ENCODE measurements around the gene SIL1.

SIL1 gene

GRCh38 chr5:138912093-138912492 is 286.1 kb downstream of the SIL1 start:
- Histone ChIP-seq H3K36me3 (ENCODE audit: control insufficient read depth, low read length) (no peaks in the 10 kb centered on the region), H3K4me1 (ENCODE audit: control insufficient read depth, low read length) (0 out of 2 replicates have a peak, but pooled peaks cover 3% of the 10 kb centered on the region), H3K9me2 (replicated peaks; ENCODE audit: control insufficient read depth, low read length) (no peaks in the 10 kb centered on the region), H3K27me3 (ENCODE audit: control insufficient read depth, low read length) (no peaks in the 10 kb centered on the region), H3K79me2 (ENCODE audit: control insufficient read depth, low read length) (no peaks in the 10 kb centered on the region), H3K27ac (ENCODE audit: low read depth, low read length) (no peak overlapping the region), H3K4me3 (ENCODE audit: low read length) (no peak overlapping the region), H4K20me1 (ENCODE audit: control insufficient read depth, insufficient read depth, low read depth, low read length) (no peaks in the 10 kb centered on the region), H3F3A (ENCODE audit: control insufficient read depth, insufficient read depth) (no peaks in the 10 kb centered on the region), H3K9me3 (ENCODE audit: control insufficient read depth, insufficient read depth, low read length) (no peaks in the 10 kb centered on the region), H3K4me2 (ENCODE audit: low read length) (no peak overlapping the region)
- no peak for TF ChIP-seq CTCF (IDR thresholded peaks at IDR 0.05; ENCODE audit: low read depth, low read length, poor library complexity, severe bottlenecking)
- no peak for TF ChIP-seq EZH2phosphoT487 (IDR thresholded peaks at IDR 0.05; ENCODE audit: borderline replicate concordance, low read length)

DNA sequence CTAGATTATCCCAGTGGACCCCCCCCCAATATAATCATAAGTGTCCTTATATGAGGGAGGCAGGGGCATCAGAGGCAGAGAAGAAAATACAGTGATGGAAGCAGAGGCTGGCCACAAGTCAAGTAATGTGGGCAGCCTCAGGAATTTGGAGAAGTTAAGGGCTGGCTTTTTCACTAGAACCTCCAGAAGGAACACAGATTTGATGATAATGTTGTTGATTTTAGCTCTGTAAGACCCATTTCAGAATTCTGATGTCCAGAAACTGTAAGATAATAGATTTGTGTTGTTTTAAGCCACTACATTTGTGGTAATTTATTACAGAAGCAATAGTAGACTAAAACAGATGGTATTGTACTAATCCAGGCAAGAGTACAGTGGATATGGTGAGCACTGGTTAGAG is 286.7 kb downstream of the SIL1 start:
- Histone ChIP-seq H3K4me2 (ENCODE audit: low read length) (no peak overlapping the region), H3K4me1 (ENCODE audit: control insufficient read depth, low read length) (0 out of 2 replicates have a peak, but pooled peaks cover 3% of the 10 kb centered on the region), H3K9me2 (replicated peaks; ENCODE audit: control insufficient read depth, low read length) (no peaks in the 10 kb centered on the region), H3K4me3 (ENCODE audit: low read length) (no peak overlapping the region), H3K79me2 (ENCODE audit: control insufficient read depth, low read length) (no peaks in the 10 kb centered on the region), H3K27me3 (ENCODE audit: control insufficient read depth, low read length) (no peaks in the 10 kb centered on the region), H3K9me3 (ENCODE audit: control insufficient read depth, insufficient read depth, low read length) (no peaks in the 10 kb centered on the region), H4K20me1 (ENCODE audit: control insufficient read depth, insufficient read depth, low read depth, low read length) (no peaks in the 10 kb centered on the region), H3F3A (ENCODE audit: control insufficient read depth, insufficient read depth) (no peaks in the 10 kb centered on the region), H3K36me3 (ENCODE audit: control insufficient read depth, low read length) (no peaks in the 10 kb centered on the region), H3K27ac (ENCODE audit: low read depth, low read length) (no peak overlapping the region)
- TF ChIP-seq CTCF (IDR thresholded peaks at IDR 0.05; ENCODE audit: low read depth, low read length, poor library complexity, severe bottlenecking) (no peak), EZH2phosphoT487 (IDR thresholded peaks at IDR 0.05; ENCODE audit: borderline replicate concordance, low read length) (no peak)

GRCh38 chr5:138910546-138911185 is 287.5 kb downstream of the SIL1 start:
- Histone ChIP-seq H3F3A (ENCODE audit: control insufficient read depth, insufficient read depth) (no peaks in the 10 kb centered on the region), H3K4me2 (ENCODE audit: low read length) (no peak overlapping the region), H3K79me2 (ENCODE audit: control insufficient read depth, low read length) (no peaks in the 10 kb centered on the region), H3K36me3 (ENCODE audit: control insufficient read depth, low read length) (no peaks in the 10 kb centered on the region), H3K9me3 (ENCODE audit: control insufficient read depth, insufficient read depth, low read length) (no peaks in the 10 kb centered on the region), H3K27ac (ENCODE audit: low read depth, low read length) (no peak overlapping the region), H4K20me1 (ENCODE audit: control insufficient read depth, insufficient read depth, low read depth, low read length) (no peaks in the 10 kb centered on the region), H3K27me3 (ENCODE audit: control insufficient read depth, low read length) (no peaks in the 10 kb centered on the region), H3K9me2 (replicated peaks; ENCODE audit: control insufficient read depth, low read length) (no peaks in the 10 kb centered on the region), H3K4me3 (ENCODE audit: low read length) (no peak overlapping the region), H3K4me1 (ENCODE audit: control insufficient read depth, low read length) (0 out of 2 replicates have a peak, but pooled peaks cover 3% of the 10 kb centered on the region)
- TF ChIP-seq EZH2phosphoT487 (IDR thresholded peaks at IDR 0.05; ENCODE audit: borderline replicate concordance, low read length): no peak
- no peak for TF ChIP-seq CTCF (IDR thresholded peaks at IDR 0.05; ENCODE audit: low read depth, low read length, poor library complexity, severe bottlenecking)
